Measurements from ENCODE around the gene CDSN. TPM values are rescaled to one million over a fixed set of nuclear protein-coding genes. Genes with fewer than 3 reads are reported as not detected.

Gene CDSN
- total RNA-seq, 1 donor from 2014 or later: not detected

DNA sequence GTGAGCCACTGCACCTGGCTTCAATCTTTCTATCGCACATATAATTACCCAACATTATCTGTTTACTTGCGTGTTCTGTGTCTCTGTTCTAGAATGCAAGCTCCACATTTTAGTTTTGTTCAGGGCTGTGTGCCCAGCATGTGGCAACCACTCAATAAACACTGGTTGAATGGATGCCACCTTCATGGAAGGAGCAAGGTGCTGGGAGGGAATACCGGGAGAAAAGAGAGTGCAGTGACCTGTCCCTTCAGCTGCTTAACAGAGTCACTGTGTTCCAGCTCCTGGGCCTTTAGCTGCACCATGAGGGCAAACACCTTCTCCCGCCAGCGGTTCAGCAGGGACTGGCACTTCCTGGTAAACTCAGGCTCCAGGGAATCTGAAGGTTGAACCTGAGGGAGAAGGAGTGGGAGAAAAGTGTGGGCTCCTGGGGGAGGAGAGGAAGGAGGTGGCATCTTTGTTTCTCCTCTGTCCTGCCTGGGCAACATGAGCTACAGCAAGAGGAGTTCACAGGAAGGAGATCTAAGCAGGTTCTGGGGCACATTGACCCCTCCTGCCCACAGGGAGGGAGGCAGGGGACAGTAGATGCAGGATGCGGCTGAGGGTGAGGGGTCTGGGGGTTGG lies 29.7 kb upstream of the CDSN start:
- no peaks in the 10 kb centered on the region for H3K27me3 Mint-ChIP-seq (ENCODE audit: low read depth)
- no peaks in the 10 kb centered on the region for H3K4me1 Mint-ChIP-seq
- H3K9me3 Mint-ChIP-seq: no peaks in the 10 kb centered on the region
- no peak overlapping the region for H3K27ac Mint-ChIP-seq
- TF ChIP-seq, protein P1, sequence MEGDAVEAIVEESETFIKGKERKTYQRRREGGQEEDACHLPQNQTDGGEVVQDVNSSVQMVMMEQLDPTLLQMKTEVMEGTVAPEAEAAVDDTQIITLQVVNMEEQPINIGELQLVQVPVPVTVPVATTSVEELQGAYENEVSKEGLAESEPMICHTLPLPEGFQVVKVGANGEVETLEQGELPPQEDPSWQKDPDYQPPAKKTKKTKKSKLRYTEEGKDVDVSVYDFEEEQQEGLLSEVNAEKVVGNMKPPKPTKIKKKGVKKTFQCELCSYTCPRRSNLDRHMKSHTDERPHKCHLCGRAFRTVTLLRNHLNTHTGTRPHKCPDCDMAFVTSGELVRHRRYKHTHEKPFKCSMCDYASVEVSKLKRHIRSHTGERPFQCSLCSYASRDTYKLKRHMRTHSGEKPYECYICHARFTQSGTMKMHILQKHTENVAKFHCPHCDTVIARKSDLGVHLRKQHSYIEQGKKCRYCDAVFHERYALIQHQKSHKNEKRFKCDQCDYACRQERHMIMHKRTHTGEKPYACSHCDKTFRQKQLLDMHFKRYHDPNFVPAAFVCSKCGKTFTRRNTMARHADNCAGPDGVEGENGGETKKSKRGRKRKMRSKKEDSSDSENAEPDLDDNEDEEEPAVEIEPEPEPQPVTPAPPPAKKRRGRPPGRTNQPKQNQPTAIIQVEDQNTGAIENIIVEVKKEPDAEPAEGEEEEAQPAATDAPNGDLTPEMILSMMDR (IDR thresholded peaks at IDR 0.05; ENCODE audit: unreplicated experiment): no peak
- H3K36me3 Mint-ChIP-seq: peaks cover 27% of the 10 kb centered on the region
- no peak for DNase-seq (ENCODE audit: low spot score in 2 of 2, unreplicated experiment in 2 of 2)
- no peak overlapping the region for H3K4me3 Mint-ChIP-seq

DNA sequence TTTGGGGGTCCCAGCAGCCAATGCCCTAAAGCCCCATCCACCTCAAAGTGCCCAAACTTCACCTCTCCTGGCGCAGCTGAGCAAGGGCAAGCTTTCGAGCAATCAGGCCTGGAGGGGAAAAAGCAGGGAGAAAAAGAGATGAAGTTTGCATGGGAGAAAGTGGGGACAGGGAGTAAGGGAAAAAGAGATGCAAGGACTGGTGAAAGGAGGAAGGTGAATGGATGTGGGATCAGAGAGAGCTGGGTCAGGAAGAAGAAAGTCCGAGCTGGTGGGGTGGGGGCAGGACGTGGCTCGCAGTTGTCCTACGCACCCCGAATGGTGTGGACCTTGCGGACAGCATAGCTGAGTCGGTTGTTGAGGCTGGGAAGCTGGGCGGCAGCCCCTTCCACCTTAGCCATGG lies 25.1 kb upstream of the CDSN start:
- no peak overlapping the region for H3K27ac Mint-ChIP-seq
- TF ChIP-seq, protein P1 (IDR thresholded peaks at IDR 0.05; ENCODE audit: unreplicated experiment): no peak
- no peaks in the 10 kb centered on the region for H3K27me3 Mint-ChIP-seq (ENCODE audit: low read depth)
- no peak overlapping the region for H3K4me3 Mint-ChIP-seq
- H3K4me1 Mint-ChIP-seq: no peaks in the 10 kb centered on the region
- DNase-seq (ENCODE audit: low spot score in 2 of 2, unreplicated experiment in 2 of 2): no peak
- H3K36me3 Mint-ChIP-seq: peaks cover 24% of the 10 kb centered on the region
- H3K9me3 Mint-ChIP-seq: no peaks in the 10 kb centered on the region

DNA sequence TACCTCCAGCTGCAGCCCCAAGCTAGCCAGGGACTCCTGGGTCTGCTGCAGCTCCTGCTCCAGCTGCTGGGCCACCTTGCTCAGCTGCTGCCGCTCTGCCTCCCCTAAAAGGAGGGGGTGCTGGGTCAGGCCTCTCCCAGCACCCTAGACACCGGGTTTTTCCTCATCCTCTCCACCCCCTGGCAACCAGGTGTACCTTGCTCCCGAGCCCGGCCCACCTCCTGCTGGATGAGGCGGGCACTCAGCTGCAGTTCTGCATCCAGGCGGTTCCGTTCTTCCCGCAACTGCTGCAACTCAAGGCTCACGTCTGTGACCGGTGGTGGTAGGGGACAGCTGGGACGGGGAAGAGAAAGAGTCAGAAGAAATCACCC lies 24.7 kb upstream of the CDSN start:
- Mint-ChIP-seq H3K27ac (no peak overlapping the region), H3K4me1 (peaks cover under 1% of the 10 kb centered on the region), H3K36me3 (peaks cover 24% of the 10 kb centered on the region), H3K9me3 (no peaks in the 10 kb centered on the region), H3K4me3 (no peak overlapping the region), H3K27me3 (ENCODE audit: low read depth) (no peaks in the 10 kb centered on the region)
- TF ChIP-seq, protein P1 (IDR thresholded peaks at IDR 0.05; ENCODE audit: unreplicated experiment): no peak
- no peak for DNase-seq (ENCODE audit: low spot score in 2 of 2, unreplicated experiment in 2 of 2)

DNA sequence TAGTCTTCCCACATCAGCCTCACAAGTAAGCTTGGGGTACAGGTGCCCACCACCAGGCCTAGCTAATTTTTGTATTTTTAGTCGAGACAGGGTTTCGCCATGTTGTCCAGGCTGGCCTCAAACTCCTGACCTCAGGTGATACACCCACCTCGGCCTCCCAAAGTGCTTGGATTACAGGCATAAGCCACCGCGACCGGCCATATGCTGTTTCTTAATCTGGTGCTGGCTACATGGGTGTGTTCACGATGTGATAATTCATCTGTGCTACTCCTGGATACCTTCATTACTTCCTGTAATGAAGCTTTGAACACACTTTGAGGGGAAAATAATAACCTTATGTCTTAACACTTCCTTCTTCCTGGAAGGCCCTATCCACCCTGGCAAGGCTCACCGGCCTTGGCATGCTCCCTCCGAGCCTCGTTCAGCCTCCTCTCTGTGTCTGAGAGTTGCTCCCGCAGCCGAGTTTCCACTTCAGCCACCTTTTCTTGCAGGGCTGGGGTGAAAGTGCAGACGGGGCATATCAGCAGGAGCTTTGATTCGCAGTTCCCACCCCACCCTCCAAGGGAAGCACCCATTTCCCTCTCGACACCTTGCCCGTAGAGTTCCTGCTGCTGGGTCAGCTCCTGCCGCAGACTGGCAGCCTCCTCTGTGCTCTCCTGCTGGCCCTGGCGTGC lies 24.2 kb upstream of the CDSN start:
- Mint-ChIP-seq H3K4me1 (peaks cover 6% of the 10 kb centered on the region), H3K36me3 (peaks cover 24% of the 10 kb centered on the region), H3K27me3 (ENCODE audit: low read depth) (no peaks in the 10 kb centered on the region), H3K4me3 (no peak overlapping the region), H3K9me3 (no peaks in the 10 kb centered on the region), H3K27ac (no peak overlapping the region)
- no peak for DNase-seq (ENCODE audit: low spot score in 2 of 2, unreplicated experiment in 2 of 2)
- TF ChIP-seq, protein P1 (IDR thresholded peaks at IDR 0.05; ENCODE audit: unreplicated experiment): no peak

DNA sequence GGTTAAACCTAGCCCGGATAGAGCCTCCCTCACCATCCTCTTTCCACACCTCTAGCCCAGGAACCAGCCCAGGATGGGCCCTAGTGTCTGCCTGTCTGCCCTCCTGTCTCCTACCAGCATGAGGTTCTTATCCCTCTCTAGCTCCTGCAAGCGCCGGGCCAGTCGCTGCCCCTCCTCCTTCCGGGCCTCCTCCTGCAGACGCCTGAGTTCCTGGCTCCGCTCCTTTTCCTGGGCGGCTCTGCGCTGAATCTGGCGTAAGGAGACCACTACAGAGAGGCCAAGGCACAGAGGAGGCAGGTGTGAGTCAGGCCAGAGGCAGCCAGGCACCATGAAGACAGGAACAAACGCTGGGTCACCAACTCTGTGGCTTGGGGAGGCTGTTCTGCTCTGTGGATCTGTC lies 22.9 kb upstream of the CDSN start:
- Mint-ChIP-seq H3K4me3 (no peak overlapping the region), H3K27me3 (ENCODE audit: low read depth) (no peaks in the 10 kb centered on the region), H3K27ac (no peak overlapping the region), H3K36me3 (peaks cover 20% of the 10 kb centered on the region), H3K4me1 (peaks cover 7% of the 10 kb centered on the region), H3K9me3 (no peaks in the 10 kb centered on the region)
- TF ChIP-seq, protein P1 (IDR thresholded peaks at IDR 0.05; ENCODE audit: unreplicated experiment): no peak
- DNase-seq (ENCODE audit: low spot score in 2 of 2, unreplicated experiment in 2 of 2): no peak
